DOHH2 (cell line): ENCODE results near the gene CXorf49.
"Not testable (repeated sequence)": the region's sequence is repeated elsewhere in the genome, so short reads cannot be mapped to it uniquely, and the experiment has no call there.

Experiments
- H3F3A ChIP-seq: fragments of 200-600 bp; sonication (generic), shearing (Covaris generic); 2 replicates; pipeline ENCODE4 v1.6.0; 2016; ENCODE audit warnings: antibody characterized with exemption, mild to moderate bottlenecking; ENCODE audit not compliant: control insufficient read depth, insufficient read depth
- H3K27ac ChIP-seq: fragments of 200-600 bp; sonication (generic); 2 replicates; pipeline ENCODE4 v1.5.1; 2014; ENCODE audit warnings: low read depth, mild to moderate bottlenecking, low read length, moderate library complexity
- H3K27me3 ChIP-seq: fragments of 200-600 bp; sonication (generic); 2 replicates; pipeline ENCODE4 v1.6.1; 2014; ENCODE audit warnings: mild to moderate bottlenecking, low read length, mixed read lengths; ENCODE audit not compliant: control insufficient read depth
- H3K36me3 ChIP-seq: fragments of 200-600 bp; sonication (generic); 2 replicates; pipeline ENCODE4 v1.6.1; 2014; ENCODE audit warnings: mild to moderate bottlenecking, low read length, moderate library complexity, mixed read lengths; ENCODE audit not compliant: control insufficient read depth
- H3K4me1 ChIP-seq: fragments of 200-600 bp; sonication (generic); 2 replicates; pipeline ENCODE4 v1.6.1; 2014; ENCODE audit warnings: mild to moderate bottlenecking, low read length, mixed read lengths; ENCODE audit not compliant: control insufficient read depth
- H3K4me2 ChIP-seq: fragments of 200-600 bp; sonication (generic); 2 replicates; pipeline ENCODE4 v1.6.0; 2014; ENCODE audit warnings: mild to moderate bottlenecking, low read length, moderate library complexity
- H3K4me3 ChIP-seq: fragments of 200-600 bp; sonication (generic); 2 replicates; pipeline ENCODE4 v1.5.1; 2014; ENCODE audit warnings: mild to moderate bottlenecking, low read length, mixed read lengths
- H3K79me2 ChIP-seq: fragments of 200-600 bp; sonication (generic); 2 replicates; pipeline ENCODE4 v1.6.1; 2014; ENCODE audit warnings: mild to moderate bottlenecking, low read length, mixed read lengths; ENCODE audit not compliant: control insufficient read depth
- H3K9me2 ChIP-seq: fragments of 200-600 bp; sonication (generic); replicated peaks from 2 replicates; pipeline ENCODE4 v1.6.1; 2014; ENCODE audit warnings: mild to moderate bottlenecking, low read length, mixed read lengths; ENCODE audit not compliant: control insufficient read depth
- H3K9me3 ChIP-seq: fragments of 200-600 bp; sonication (generic); 2 replicates; pipeline ENCODE4 v1.6.1; 2014; ENCODE audit warnings: antibody characterized with exemption, low read length, mixed read lengths; ENCODE audit not compliant: control insufficient read depth, insufficient read depth
- H4K20me1 ChIP-seq: fragments of 200-600 bp; sonication (generic); 2 replicates; pipeline ENCODE4 v1.6.0; 2014; ENCODE audit warnings: low read depth, mild to moderate bottlenecking, antibody characterized with exemption, low read length, moderate library complexity; ENCODE audit not compliant: control insufficient read depth, insufficient read depth
- CTCF ChIP-seq: fragments of 200-600 bp; sonication (generic); IDR thresholded peaks from one replicate; pipeline ENCODE4 v1.5.1; 2014; ENCODE audit warnings: antibody characterized with exemption, mild to moderate bottlenecking, low read depth, low read length; ENCODE audit not compliant: poor library complexity, severe bottlenecking
- EZH2phosphoT487 ChIP-seq: fragments of 200-600 bp; sonication (generic); IDR thresholded peaks from 2 replicates; pipeline ENCODE4 v1.6.1; 2017; ENCODE audit warnings: borderline replicate concordance, mild to moderate bottlenecking, antibody characterized with exemption, low read length, moderate library complexity, mixed read lengths

Gene CXorf49

GRCh38 chrX:71671043-71671780 lies 46.9 kb downstream of the CXorf49 start:
- Histone ChIP-seq H3K27me3 (no peaks in the 10 kb centered on the region), H3K4me1 (no peaks in the 10 kb centered on the region), H3K27ac (no peak overlapping the region), H3K4me2 (no peak overlapping the region), H3K9me3 (no peaks in the 10 kb centered on the region), H3K79me2 (no peaks in the 10 kb centered on the region), H4K20me1 (no peaks in the 10 kb centered on the region), H3K9me2 (no peaks in the 10 kb centered on the region), H3K4me3 (no peak overlapping the region), H3K36me3 (no peaks in the 10 kb centered on the region), H3F3A (no peaks in the 10 kb centered on the region)
- TF ChIP-seq EZH2phosphoT487 = no peak
- no peak for TF ChIP-seq CTCF

- not testable (repeated sequence) for H3K79me2 ChIP-seq
Measured at GRCh38 chrX:71669947-71670346, 48.1 kb downstream of the CXorf49 start.

GRCh38 chrX:71669492-71669891 lies 48.6 kb downstream of the CXorf49 start:
- TF ChIP-seq EZH2phosphoT487 (no peak), CTCF (no peak)
- Histone ChIP-seq H3K4me3 (no peak overlapping the region), H3K9me2 (no peaks in the 10 kb centered on the region)

More at GRCh38 chrX:71669947-71670346, 48.1 kb downstream of the CXorf49 start:
- not testable (repeated sequence) for H3K4me3 ChIP-seq, H3K36me3 ChIP-seq, H3K9me3 ChIP-seq, H3K4me1 ChIP-seq, H3F3A ChIP-seq, H3K27me3 ChIP-seq, H3K4me2 ChIP-seq, H3K27ac ChIP-seq, H4K20me1 ChIP-seq, H3K9me2 ChIP-seq

GRCh38 chrX:71668248-71668595 lies 49.9 kb downstream of the CXorf49 start:
- Histone ChIP-seq H3F3A (no peaks in the 10 kb centered on the region), H3K9me3 (no peaks in the 10 kb centered on the region), H3K79me2 (no peaks in the 10 kb centered on the region), H3K36me3 (no peaks in the 10 kb centered on the region), H3K27ac (no peak overlapping the region), H3K9me2 (no peaks in the 10 kb centered on the region), H4K20me1 (no peaks in the 10 kb centered on the region), H3K4me1 (no peaks in the 10 kb centered on the region), H3K27me3 (no peaks in the 10 kb centered on the region), H3K4me3 (no peak overlapping the region), H3K4me2 (no peak overlapping the region)
- no peak for TF ChIP-seq EZH2phosphoT487
- TF ChIP-seq CTCF = no peak

More at GRCh38 chrX:71669492-71669891, 48.6 kb downstream of the CXorf49 start:
- no peaks in the 10 kb centered on the region for H3K36me3 ChIP-seq
- no peak overlapping the region for H3K27ac ChIP-seq
- no peaks in the 10 kb centered on the region for H4K20me1 ChIP-seq
- H3K4me1 ChIP-seq = no peaks in the 10 kb centered on the region
- no peaks in the 10 kb centered on the region for H3F3A ChIP-seq
- H3K9me3 ChIP-seq = no peaks in the 10 kb centered on the region
- no peaks in the 10 kb centered on the region for H3K79me2 ChIP-seq
- H3K4me2 ChIP-seq = no peak overlapping the region
- H3K27me3 ChIP-seq = no peaks in the 10 kb centered on the region
